Frontal cortex (tissue), 4 donors: Measurements from ENCODE around the gene ACE2. TPM values are rescaled to one million over a fixed set of nuclear protein-coding genes. Genes with fewer than 3 reads are reported as not detected.
"Not testable (repeated sequence)": the region's sequence is repeated elsewhere in the genome, so short reads cannot be mapped to it uniquely, and the experiment has no call there.

Experiments
- DNase-seq, 2 donors: peaks; one replicate each; pipeline ENCODE4 v3.0.0; 2012; ENCODE audit warnings: low spot score in 2 of 2
- FAIRE-seq: peaks from 2 replicates; lab custom pipeline; 2012; peaks lifted over from hg19 to GRCh38; lab: Jason Lieb, UNC
- total RNA-seq: library from RNA; depleted of rRNA; stranded (reverse); fragments of >200 nt; gene quantifications from one replicate; pipeline ENCODE4 v1.2.3, GENCODE V29; 2014
- donor health status: control.
- donor health status: control.
- donor health status: control.

Gene ACE2
- total RNA-seq, result under 0.01 TPM

DNA sequence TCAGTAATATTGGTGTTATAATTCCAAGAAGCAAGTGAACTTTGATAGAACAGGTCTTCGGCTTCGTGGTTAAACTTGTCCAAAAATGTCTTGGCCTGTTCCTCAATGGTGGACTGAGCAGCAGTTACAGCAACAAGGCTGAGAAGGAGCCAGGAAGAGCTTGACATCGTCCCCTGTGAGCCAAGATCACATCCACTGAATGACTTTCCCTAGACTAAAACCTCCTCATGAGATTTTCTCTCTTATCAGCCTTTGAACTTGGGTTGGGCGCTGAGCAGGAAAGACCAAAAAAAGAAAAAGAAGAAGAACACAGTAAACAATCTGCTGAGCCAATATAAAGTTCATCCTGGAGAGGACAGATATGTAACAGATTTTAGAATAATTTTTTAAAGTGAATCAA is at the start of gene ACE2:
Gene ACE2 (minus strand): TSS at position 216 of the 400 bp plus-strand sequence. CDS start 49 bp downstream, at position 167.
- FAIRE-seq, result no peak

DNA sequence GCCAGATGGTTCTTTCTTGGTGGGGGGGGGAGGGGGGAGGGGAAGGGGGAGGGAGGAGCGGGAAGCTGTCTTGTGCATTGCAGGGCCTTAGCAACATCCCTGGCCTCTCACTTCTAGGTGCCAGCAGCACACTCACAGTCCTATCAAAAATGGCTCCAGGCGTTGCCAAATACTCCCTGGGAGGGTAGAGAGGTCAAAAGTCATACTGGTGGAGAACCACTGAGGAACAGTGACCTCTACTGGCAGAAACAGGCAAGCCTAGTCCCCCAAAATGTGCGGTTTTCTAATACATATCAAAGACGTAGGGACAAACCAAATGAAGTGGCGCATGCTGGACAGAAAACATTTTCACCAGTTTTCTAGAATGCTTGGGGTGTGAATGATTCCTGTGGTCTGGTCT is 46.8 kb upstream of the ACE2 start:
- not testable (repeated sequence) for FAIRE-seq, DNase-seq

More for the DNA sequence above, at the start of gene ACE2:
- DNase-seq, result no peak

DNA sequence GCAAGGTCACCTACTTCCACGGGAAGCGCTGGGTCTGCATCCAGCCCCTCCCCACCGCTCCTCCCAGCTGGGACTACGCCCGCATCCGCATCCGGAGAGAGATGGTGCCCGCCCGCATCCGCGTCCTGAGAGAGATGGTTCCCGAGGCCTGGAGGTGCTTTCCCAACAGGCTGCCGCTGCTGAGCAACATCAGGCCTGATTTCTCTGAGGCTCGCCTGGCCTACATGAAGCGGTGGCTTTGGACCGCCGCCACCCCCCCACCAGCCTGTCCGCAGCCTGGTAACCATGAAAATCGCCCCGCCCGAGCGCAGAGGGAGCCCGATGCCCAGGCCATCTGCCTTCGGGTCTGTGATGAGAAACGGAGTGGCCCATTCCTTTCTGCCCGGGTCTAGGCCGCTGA is 45.8 kb upstream of the ACE2 start:
- DNase-seq (no peak), FAIRE-seq (no peak)

DNA sequence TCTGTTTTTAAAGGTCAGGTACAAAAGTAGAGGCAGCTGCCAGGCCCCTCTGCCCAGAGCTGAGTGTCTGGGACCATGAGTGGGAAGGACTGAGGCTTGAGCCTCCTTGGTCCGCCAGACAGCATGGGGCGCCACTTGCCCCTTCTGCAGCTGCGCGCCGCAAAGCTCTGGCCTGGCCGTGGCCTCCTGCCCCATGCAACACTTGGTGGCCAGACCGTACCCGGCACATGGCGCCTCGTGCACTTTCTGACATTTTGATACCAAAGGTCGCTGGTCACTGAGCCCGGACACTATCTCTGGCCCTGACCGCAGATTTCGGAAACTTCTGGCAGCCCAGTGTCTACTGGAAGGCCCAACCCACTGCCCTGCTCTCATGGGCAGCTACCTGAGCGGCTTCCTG is 45.3 kb upstream of the ACE2 start:
- DNase-seq, result no peak
- FAIRE-seq, result no peak

DNA sequence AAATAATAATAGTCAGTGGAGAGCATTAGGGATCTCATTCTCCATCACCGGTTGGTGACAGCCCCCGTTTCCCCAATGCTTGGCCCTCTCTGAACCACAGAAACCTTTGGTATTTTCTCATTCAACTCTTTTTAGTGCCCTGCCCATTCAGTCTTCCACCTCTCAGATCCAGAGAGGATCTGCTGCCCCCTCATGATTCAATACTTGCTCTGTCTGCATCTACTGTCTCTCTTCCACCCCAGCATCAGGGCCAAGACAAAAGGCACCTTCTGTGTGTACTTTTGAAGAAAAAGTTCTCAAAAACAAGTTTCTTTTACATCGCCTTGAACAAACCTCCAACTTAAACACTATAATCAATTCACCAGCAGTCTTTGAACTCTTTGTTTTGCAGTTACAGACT is 44.5 kb upstream of the ACE2 start:
- no peak for FAIRE-seq
- no peak for DNase-seq

DNA sequence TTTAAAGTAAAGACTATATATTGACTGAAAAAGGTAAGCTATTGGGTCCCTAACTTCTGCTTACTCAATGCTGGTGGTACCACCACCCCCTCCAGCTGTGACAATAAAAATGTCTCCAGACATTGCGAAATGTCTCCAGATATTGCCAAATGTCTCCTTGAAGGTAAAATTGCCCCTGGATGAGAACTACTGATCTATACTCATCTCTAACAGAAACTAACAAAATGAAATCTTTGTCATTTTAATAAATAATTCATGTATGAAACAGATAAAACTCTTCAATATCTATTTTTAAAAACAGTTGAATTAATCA is 43.8 kb upstream of the ACE2 start:
- FAIRE-seq, result no peak
- no peak for DNase-seq

DNA sequence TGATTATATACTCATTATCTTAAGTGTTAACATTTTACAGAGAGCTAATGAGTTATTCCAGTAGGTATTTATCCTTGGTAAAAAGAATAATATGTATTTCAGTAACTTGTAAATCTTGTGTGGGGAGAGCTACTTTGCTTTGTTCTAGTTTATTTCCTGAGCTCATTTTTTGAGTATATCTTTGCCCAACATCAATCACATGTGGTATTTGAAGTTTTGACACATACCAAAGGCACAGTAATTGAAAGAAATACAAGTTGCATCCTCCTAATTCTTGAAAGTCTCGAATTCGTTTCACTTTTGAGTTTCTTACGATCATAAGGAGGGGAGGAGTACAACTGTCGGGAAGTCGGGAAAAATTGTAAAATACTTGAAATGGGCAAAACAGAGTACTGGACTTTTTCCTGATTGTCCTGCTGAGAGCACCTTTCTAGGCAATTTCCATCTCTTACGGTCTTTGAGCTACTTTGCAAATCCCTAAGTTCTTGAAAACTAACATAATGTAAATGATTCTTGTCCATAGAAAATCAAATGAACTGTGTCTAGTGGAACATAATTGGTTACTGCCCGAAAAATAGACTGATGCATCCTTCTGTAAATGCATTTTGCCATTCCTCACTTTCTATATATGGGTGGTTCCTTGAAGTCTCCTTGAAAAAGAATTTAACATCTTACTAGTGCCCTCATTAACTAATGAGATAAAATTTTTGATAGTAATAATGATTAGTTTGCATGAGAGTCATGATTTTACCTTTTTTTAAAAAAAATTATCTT is 43.2 kb upstream of the ACE2 start:
- FAIRE-seq (no peak), DNase-seq (no peak)

DNA sequence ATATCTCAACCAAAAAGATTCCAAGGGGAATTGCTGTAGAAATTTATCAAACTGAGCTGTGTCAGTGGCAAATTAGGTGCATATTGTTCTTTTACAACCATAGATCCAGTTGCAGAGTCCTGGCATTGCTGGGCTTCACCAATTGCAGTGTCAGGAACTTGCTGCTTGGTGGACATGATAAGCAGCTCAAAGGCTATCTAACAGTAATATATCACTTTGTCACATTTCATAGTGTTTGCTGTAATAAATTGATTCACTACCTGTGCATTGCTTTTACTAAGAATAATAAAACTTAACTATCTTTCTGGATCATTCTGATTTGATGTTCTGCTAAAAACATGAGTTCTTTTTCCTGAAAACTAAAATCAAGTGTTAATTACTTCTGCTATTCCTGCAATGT is 30.9 kb upstream of the ACE2 start:
- DNase-seq, result no peak
- FAIRE-seq, result no peak

DNA sequence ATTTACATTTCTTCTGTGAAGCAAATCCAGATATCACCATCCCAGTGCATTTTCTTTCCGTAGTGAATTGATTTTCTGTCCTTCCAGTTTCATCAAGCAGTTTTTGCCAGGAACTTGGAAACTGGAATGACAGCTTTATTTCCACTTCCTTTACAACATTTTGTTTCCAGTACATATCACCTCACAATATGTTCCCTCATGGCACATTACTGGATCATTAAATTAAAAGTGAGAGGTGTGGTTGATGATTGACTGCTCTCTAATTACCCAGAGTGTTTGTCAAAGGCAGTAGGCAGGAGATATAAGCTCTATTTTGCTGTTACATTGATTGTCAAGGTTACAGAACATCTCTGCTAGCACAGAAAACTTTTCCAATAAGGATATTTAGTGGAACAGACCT is 22.3 kb upstream of the ACE2 start:
- DNase-seq (no peak), FAIRE-seq (no peak)

DNA sequence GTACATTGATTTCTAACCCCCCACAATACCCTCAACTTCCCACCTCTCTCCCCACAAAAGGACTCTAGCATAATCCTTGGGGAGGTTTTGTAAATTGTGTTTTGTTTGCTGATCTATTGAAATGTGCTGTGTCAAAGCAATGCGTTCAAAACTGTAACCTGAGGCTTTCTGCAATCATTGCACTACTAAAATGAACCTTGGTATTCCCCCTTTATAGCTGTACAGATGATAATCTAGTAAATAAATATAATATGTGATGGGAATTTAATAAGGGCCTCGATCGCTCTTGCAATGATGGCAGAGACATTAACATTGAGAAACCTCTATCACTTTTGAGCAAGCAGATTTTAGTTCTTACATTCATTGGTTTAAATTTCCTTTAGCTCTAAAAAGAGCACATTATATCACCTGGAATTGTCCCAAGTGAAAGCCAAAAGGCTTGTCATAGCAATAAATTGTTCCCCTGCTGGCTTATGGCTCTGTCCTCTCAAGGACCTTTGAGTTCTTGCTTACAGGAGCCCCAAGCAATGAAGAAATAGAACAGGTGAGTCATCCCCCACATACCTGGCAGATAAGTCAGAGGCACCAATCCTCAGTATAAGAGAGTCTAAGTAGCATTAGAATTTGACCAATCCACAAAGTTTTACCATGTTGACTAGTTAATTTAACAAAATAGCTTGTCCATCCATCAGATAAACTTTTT is 18.4 kb upstream of the ACE2 start:
- FAIRE-seq (no peak), DNase-seq (no peak)

DNA sequence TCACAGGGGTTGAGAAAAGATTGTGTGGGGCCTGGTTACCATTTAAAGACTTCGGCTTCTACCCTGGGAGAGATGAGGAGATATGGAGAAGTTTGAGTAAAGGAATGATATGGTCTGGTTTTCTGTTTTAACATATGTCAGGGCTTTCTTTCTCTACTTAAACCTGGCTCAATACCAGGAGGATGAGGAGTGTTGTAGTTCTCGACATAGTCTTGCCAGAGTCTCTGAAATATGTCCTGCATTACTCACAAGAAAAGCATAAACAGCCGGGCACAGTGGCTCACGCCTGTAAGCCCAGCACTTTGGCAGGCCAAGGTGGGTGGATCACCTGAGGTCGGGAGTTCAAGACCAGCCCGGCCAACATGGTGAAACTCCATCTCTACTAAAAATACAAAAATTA is 16.4 kb upstream of the ACE2 start:
- DNase-seq, result no peak
- no peak for FAIRE-seq

DNA sequence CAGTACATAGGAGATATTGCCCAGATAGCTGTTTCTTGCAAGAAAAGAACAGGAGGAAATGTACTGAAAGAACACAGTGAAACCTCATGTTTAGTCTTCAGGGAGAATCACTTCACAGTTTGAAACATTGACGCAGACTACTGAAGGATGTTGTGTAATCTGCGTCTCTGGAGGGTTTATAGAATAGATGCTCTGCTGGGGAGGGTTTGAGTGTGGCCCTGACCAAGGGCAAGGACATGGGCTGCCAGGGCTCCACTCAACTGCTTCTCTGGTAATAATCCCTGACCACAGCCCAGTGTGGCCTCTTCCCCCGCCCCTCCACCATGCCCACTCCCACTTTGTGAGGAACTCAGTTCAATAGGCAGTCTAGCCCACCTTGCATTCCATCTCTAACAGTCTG is 15.8 kb upstream of the ACE2 start:
- FAIRE-seq (no peak), DNase-seq (no peak)

DNA sequence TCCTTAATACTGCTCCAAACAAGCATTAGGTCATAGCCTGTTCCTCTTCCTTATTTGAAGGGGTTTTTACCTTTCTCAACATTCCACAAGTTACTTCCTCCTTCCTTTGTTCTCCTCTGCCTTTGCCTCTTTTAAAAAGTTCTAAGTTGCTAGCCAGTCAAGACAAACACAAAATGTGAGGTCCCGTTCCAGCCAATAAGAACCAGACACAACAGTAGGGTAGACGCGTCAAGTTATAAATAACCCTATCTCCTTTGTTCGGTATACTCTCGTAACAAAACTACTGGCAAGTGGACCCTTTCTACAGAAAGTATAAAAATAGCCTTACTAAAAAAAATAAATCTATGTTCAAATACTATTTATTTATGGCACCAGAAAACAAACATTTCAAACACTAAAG is 6.3 kb upstream of the ACE2 start:
- FAIRE-seq (no peak), DNase-seq (no peak)

DNA sequence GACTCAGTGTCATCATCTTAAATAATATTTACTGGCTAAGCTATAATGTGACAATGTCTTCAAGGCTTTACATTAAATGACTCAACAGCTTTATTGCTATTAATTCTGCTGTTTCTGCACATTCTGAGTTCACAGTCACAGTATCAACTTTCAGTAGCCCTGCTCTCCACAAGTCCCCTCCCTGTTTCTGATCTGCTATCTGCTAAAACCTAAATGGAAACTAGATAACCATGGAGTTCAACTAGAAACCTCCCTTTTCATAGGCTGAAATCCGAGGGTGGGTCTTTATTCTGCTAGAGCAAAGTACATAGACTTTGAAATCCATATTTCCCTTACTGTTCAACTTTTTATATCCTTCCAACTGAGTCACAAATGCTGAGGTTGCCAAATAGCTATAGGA is 5.4 kb upstream of the ACE2 start:
- DNase-seq, result no peak
- FAIRE-seq, result no peak

DNA sequence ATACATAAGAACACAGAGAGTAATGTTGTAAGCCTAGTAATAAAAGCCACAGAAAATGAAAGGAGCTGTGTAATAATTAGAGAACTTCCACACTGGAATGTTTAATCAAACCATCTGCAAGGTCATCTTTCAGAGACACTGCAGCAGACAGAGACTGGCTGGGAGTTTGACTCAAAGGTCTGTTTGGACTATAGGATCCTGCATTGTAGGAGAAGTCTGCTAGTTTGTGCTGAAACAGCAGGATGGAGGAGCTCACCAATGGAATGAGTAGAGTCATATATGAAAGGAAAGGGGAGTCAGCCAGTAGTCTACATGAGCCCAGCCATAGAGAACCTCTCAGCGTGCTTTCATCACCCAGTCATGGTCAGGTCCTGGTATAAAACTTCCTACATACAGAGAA is 4.5 kb upstream of the ACE2 start:
- no peak for DNase-seq
- no peak for FAIRE-seq

DNA sequence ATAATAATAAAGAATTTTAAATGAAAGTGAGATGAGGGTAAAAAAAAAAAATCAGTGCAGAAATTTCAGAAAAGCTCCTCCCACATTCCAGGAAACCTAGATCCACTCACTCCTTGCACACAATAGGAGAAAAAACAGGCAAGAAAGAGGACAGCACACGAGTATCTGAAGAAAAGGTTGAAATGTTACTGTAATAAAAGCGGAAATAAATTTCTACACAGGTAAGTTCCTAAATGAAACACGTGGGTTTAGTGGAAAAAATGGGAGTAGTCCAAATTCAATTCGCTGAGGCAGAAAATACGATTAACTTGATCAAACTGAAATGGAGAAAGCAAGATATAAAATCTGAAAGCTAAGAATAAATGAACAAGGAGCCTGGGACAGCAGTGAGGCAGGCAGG is 2.0 kb upstream of the ACE2 start:
- FAIRE-seq (no peak), DNase-seq (no peak)

DNA sequence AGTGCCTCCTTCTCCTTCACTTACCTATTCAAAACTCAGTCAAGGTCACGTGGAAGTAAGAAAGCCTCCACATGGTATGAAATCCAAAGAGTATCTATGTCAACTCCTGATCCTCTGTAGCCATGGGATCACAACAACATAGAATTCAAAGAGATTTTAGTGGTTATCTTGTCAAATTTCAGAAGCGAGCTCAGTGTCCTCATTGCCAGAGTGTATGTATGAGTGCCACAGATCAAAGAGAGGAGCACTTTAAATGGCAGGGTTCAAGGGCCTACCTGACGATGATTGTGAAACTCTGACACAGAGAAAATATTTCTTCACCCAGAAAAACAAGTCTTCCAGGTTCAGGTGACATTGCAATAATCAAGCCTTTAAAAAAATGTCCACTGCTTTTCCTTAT is 1.2 kb upstream of the ACE2 start:
- no peak for DNase-seq
- FAIRE-seq, result no peak

DNA sequence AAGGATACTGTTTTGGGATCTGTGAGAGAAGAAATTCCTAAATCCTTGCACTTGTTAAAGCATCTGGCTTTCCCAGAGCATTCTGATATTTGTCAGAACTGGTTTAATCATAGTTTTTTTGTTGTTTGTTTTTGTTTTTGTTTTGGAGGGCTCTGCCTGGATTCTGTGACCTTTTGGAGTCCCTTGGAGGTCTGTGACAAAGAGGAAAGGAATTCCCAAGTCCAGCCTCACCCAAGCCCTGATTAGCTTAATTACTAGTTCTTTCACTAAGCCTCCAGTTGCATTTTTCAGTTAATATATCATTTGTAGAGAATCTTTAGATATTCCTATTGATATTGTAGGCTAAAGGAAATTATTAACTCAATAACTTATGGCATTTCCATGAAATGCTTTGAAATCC is 711 bp downstream of the ACE2 start:
- FAIRE-seq (no peak), DNase-seq (no peak)

DNA sequence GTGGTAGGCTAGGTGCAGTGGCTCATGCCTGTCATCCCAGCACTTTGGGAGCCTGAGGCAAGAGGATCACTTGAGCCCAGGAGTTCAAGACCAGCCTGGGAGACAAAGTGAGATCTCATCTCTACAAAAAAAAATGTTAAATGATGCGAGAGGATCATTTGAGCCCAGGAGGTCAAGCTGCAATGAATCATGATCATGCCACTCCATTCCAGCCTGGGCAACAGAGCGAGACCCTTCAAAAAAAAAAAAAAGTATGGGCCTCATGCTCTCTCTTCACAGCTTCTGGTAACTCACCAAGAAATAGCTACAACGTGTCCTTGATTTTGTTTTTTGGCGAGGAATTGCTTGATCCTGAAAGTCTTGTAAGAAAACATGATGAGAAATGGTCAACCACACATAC is 1.3 kb downstream of the ACE2 start:
- FAIRE-seq, result no peak
- no peak for DNase-seq

DNA sequence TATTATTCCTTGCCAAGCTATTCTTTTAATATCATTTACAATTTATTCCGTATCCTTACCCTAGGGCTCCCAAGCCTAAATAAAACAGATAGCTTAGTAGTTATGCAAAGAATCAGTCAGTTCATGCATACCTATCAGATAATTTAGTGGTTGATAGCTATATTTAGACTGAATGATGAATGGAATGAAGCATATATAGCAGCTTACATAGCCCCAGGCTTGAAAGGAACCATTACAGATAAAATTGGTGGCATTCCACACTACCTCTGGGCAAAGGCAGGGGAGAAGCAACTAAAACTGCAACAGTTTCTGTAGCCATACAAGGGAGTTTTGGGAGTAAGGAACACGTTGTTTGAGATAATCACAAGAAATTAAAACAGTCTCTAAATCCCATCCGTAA is 2.7 kb downstream of the ACE2 start:
- no peak for FAIRE-seq
- no peak for DNase-seq

DNA sequence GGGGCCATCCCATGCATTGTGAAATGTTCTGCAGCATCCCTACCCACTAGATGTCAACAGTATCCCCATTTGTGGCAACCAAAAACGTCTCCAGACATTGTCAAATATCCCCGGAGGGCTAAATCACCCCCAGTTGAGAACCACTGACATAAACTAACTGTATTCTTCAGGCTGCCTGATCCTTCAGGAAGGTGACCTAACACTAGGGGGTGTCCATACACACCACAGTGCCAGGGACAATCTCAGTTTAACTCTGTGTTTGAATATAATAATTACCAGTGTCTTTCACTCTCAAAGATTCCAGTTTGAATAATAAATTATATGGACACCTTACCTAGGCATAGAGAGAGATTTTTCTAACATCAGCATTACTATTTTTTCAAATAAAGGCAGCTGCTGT is 6.4 kb downstream of the ACE2 start:
- FAIRE-seq, result no peak
- DNase-seq, result no peak
